ENCODE results near the gene GSG1L. TPM values are rescaled to one million over a fixed set of nuclear protein-coding genes. Genes with fewer than 3 reads are reported as not detected.

The GSG1L gene
- total RNA-seq, 1 donor from 2014 or later: not detected

GRCh38 chr16:28090646-28091377 lies 27.3 kb upstream of the GSG1L start:
- no peak for TF ChIP-seq CTCF (IDR thresholded peaks at IDR 0.05)
- Histone ChIP-seq H3K27ac (no peak overlapping the region), H3K27me3 (no peaks in the 10 kb centered on the region), H3K4me3 (no peak overlapping the region), H3K9me3 (no peaks in the 10 kb centered on the region), H3K4me1 (no peaks in the 10 kb centered on the region), H3K36me3 (no peaks in the 10 kb centered on the region)
- intact Hi-C loops (cut with DNase I): no loop called here
- no peak for DNase-seq (ENCODE audit: low spot score in 2 of 2)

- DNase-seq (ENCODE audit: low spot score in 2 of 2): no peak
- no peak overlapping the region for H3K27ac ChIP-seq
- no peaks in the 10 kb centered on the region for H3K27me3 ChIP-seq
- H3K4me1 ChIP-seq: no peaks in the 10 kb centered on the region
- TF ChIP-seq CTCF (IDR thresholded peaks at IDR 0.05): no peak
- no peak overlapping the region for H3K4me3 ChIP-seq
- no peaks in the 10 kb centered on the region for H3K9me3 ChIP-seq
- no peaks in the 10 kb centered on the region for H3K36me3 ChIP-seq
- intact Hi-C loops (cut with DNase I): no loop called here
Observed at GRCh38 chr16:28089992-28090365, 26.5 kb upstream of the GSG1L start.

DNA sequence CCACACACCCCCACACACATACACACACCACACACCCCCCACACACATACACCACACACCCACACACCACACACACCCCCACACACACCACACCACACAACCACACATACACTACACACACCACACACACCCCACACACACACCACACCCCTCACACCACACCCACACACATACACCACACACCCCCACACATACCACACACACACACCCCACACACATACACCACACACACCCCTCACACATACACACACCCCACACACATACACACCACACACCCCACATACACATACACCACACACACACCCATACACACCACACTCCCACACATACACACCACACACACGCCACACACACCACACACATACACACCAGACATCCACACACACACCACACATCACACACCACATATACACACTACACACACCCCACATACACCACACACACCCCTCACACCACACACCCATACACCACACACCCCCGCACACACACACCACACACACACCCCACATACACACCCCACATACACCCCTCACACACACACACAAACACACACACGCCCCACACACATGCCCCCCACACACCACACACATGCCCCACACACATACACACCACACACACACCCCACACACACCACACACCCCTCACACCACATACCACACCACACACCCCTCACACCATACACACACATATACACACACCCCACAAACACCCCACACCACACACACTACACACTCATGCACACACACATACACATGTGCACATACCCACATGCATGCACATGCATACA lies 25.9 kb upstream of the GSG1L start:
- H3K9me3 ChIP-seq: no peaks in the 10 kb centered on the region
- no peak for TF ChIP-seq CTCF (IDR thresholded peaks at IDR 0.05)
- intact Hi-C loops (cut with DNase I): no loop called here

DNA sequence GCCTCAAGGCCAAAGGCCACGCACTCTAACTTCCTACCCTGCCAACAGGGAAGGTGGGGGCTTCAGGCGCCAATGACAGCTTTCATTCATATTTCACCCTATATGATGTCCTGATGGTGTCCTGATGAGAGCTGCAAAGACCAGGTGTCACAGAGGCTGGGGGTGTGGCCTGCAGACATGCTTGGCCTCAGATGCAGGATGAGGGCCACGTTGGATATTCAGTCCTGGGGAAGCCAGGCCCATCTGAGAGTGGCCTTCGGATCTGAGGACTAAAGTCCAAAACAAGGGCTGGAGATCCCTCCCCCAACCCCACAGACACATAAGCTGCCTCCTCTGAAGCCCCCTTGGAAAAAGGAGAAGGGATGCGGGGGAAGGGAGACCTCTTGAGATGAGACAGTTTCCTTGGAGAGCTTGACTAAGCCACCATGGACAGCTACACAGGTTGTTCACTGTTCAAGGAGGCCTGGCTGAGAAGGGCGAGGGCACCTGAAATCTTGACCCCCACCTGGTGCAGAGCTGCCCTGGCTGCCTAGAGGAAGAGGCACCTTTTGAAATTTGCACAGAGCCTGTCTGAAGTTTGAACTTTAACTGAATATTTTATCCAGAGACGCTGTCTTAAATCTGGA lies 24.3 kb upstream of the GSG1L start:
- H3K9me3 ChIP-seq: no peaks in the 10 kb centered on the region
- no peak overlapping the region for H3K27ac ChIP-seq
- no peaks in the 10 kb centered on the region for H3K36me3 ChIP-seq
- intact Hi-C loops (cut with DNase I): no loop called here
- H3K4me3 ChIP-seq: no peak overlapping the region
- H3K27me3 ChIP-seq: no peaks in the 10 kb centered on the region
- no peaks in the 10 kb centered on the region for H3K4me1 ChIP-seq
- DNase-seq (ENCODE audit: low spot score in 2 of 2): no peak
- no peak for TF ChIP-seq CTCF (IDR thresholded peaks at IDR 0.05)

More for the DNA sequence above, 25.9 kb upstream of the GSG1L start:
- no peak for DNase-seq (ENCODE audit: low spot score in 2 of 2)
- Histone ChIP-seq H3K27me3 (no peaks in the 10 kb centered on the region), H3K27ac (no peak overlapping the region), H3K4me1 (no peaks in the 10 kb centered on the region), H3K36me3 (no peaks in the 10 kb centered on the region), H3K4me3 (no peak overlapping the region)

- no peaks in the 10 kb centered on the region for H3K27me3 ChIP-seq
- no peak overlapping the region for H3K27ac ChIP-seq
- no peak for DNase-seq (ENCODE audit: low spot score in 2 of 2)
- TF ChIP-seq CTCF (IDR thresholded peaks at IDR 0.05): no peak
- no peaks in the 10 kb centered on the region for H3K36me3 ChIP-seq
- H3K4me3 ChIP-seq: no peak overlapping the region
- no peaks in the 10 kb centered on the region for H3K4me1 ChIP-seq
- intact Hi-C loops (cut with DNase I): no loop called here
- no peaks in the 10 kb centered on the region for H3K9me3 ChIP-seq
Observed at GRCh38 chr16:28087140-28087660, 23.7 kb upstream of the GSG1L start.
